H1 (cell line): Measurements from ENCODE around the gene GALNT18. TPM values are rescaled to one million over a fixed set of nuclear protein-coding genes. Genes with fewer than 3 reads are reported as not detected.

ENCODE experiments used
- CTCF ChIA-PET: fragments of 300-600 bp; sonication (Branson Sonifier 250); formaldehyde crosslinking; loops from one replicate; lab custom pipeline; 2021; ENCODE audit not compliant: partially characterized antibody; lab: Charles Lee
- POLR2A ChIA-PET: fragments of 300-600 bp; sonication (Branson Sonifier 250); formaldehyde crosslinking; loops from one replicate; lab custom pipeline; 2021; ENCODE audit warnings: inconsistent platforms; ENCODE audit not compliant: partially characterized antibody; lab: Charles Lee
- DNase-seq, 2 experiments: peaks; one replicate each; pipeline versions ENCODE4 v3.0.0 to v3.0.0-alpha.2; 2010 to 2022; ENCODE audit warnings: low spot score in 2 of 2, low read depth in 1 of 2, mixed read lengths in 1 of 2
- FAIRE-seq: peaks from 2 replicates; lab custom pipeline; 2011; peaks lifted over from hg19 to GRCh38; lab: Jason Lieb, UNC
- H2AFZ ChIP-seq: 2 replicates; pipeline ENCODE4 v1.8.1; 2012; ENCODE audit warnings: low read length, inconsistent platforms
- H2AK5ac ChIP-seq: 2 replicates; pipeline ENCODE4 v1.6.1; 2013; ENCODE audit warnings: low read depth, low read length
- H2BK120ac ChIP-seq: replicated peaks from 2 replicates; pipeline ENCODE3; 2013; ENCODE audit warnings: low read depth, low read length, inconsistent platforms
- H2BK12ac ChIP-seq: 2 replicates; pipeline ENCODE4 v1.6.1; 2013; ENCODE audit warnings: low read depth, low read length
- H2BK15ac ChIP-seq: 2 replicates; pipeline ENCODE4 v1.6.1; 2013; ENCODE audit warnings: low read length
- H2BK20ac ChIP-seq: 2 replicates; pipeline ENCODE4 v1.6.1; 2013; ENCODE audit warnings: low read length
- H2BK5ac ChIP-seq: 2 replicates; pipeline ENCODE4 v1.6.1; 2013; ENCODE audit warnings: low read depth, low read length
- H3K14ac ChIP-seq: 2 replicates; pipeline ENCODE4 v1.6.1; 2013; ENCODE audit warnings: inconsistent platforms; ENCODE audit not compliant: insufficient read length
- H3K18ac ChIP-seq: 2 replicates; pipeline ENCODE4 v1.6.1; 2013; ENCODE audit warnings: low read length; ENCODE audit errors: extremely low read depth
- H3K23ac ChIP-seq: 2 replicates; pipeline ENCODE4 v1.6.1; 2013; ENCODE audit warnings: inconsistent platforms; ENCODE audit not compliant: insufficient read length
- H3K23me2 ChIP-seq: 2 replicates; pipeline ENCODE4 v1.6.1; 2013; ENCODE audit warnings: low read depth, low read length
- H3K27ac ChIP-seq: 2 replicates; pipeline ENCODE4 v1.6.1; 2011; ENCODE audit warnings: low read depth, low read length, inconsistent platforms
- H3K27me3 ChIP-seq, 4 experiments: replicated peaks in 1 of 4; 1 replicate in 1 of 4; 2 replicates in 3 of 4; pipeline versions ENCODE4 v1.6.1 to v1.8.1; 2011 to 2013; ENCODE audit warnings: low read length in 3 of 4, mild to moderate bottlenecking in 3 of 4, inconsistent platforms in 2 of 4, mixed read lengths in 2 of 4, moderate library complexity in 1 of 4; ENCODE audit not compliant: control insufficient read depth in 3 of 4, insufficient read depth in 3 of 4; ENCODE audit errors: extremely low read depth in 1 of 4
- H3K36me3 ChIP-seq, 4 experiments: 2 replicates each; pipeline versions ENCODE4 v1.6.1 to v1.8.1; 2011 to 2013; ENCODE audit warnings: mild to moderate bottlenecking in 4 of 4, low read length in 3 of 4, moderate library complexity in 2 of 4, control low read depth in 1 of 4, inconsistent platforms in 1 of 4; ENCODE audit not compliant: insufficient read depth in 4 of 4, control insufficient read depth in 2 of 4
- H3K4ac ChIP-seq: replicated peaks from 2 replicates; pipeline ENCODE3; 2013; ENCODE audit warnings: low read length, low read depth, mixed read lengths, inconsistent platforms; ENCODE audit not compliant: insufficient read length
- H3K4me1 ChIP-seq, 4 experiments: replicated peaks in 1 of 4; 1 replicate in 1 of 4; 2 replicates in 3 of 4; pipeline versions ENCODE4 v1.6.1 to v1.8.1; 2011 to 2013; ENCODE audit warnings: low read length in 3 of 4, inconsistent platforms in 2 of 4, mixed read lengths in 1 of 4; ENCODE audit not compliant: insufficient read depth in 4 of 4, control insufficient read depth in 3 of 4
- H3K4me2 ChIP-seq, 2 experiments: 2 replicates each; pipeline versions ENCODE4 v1.6.1 to v1.8.1; 2011 to 2013; ENCODE audit warnings: low read depth in 2 of 2, low read length in 2 of 2, control low read depth in 1 of 2, inconsistent platforms in 1 of 2, mild to moderate bottlenecking in 1 of 2; ENCODE audit not compliant: insufficient read depth in 1 of 2
- H3K4me3 ChIP-seq, 4 experiments: fragments of 200-600, 300-600 bp in 1 of 4; sonication (generic), shearing (Covaris generic), sonication (Bioruptor Twin) in 1 of 4; 2 replicates each; pipeline versions ENCODE4 v1.5.1 to v1.8.1; 2011 to 2016; ENCODE audit warnings: low read length in 4 of 4, low read depth in 3 of 4, control low read depth in 2 of 4, inconsistent platforms in 2 of 4, mild to moderate bottlenecking in 2 of 4, mixed read lengths in 1 of 4, moderate library complexity in 1 of 4; ENCODE audit not compliant: insufficient read depth in 2 of 4; ENCODE audit errors: extremely low read depth in 1 of 4
- H3K56ac ChIP-seq: replicated peaks from 2 replicates; pipeline ENCODE3; 2013; ENCODE audit warnings: low read depth, mild to moderate bottlenecking, mixed read lengths, low read length, inconsistent platforms; ENCODE audit not compliant: insufficient read length
- H3K79me1 ChIP-seq: 2 replicates; pipeline ENCODE4 v1.6.1; 2013; ENCODE audit warnings: low read depth, low read length, control low read depth
- H3K79me2 ChIP-seq, 2 experiments: 2 replicates each; pipeline versions ENCODE4 v1.6.1 to v1.8.1; 2012 to 2013; ENCODE audit warnings: low read length in 2 of 2, mild to moderate bottlenecking in 2 of 2, inconsistent platforms in 1 of 2; ENCODE audit not compliant: insufficient read depth in 2 of 2, control insufficient read depth in 1 of 2
- H3K9ac ChIP-seq, 4 experiments: replicated peaks in 1 of 4; 1 replicate in 1 of 4; 2 replicates in 3 of 4; pipeline versions ENCODE4 v1.6.1 to v1.8.1; 2011 to 2013; ENCODE audit warnings: low read depth in 3 of 4, low read length in 3 of 4, control low read depth in 2 of 4, mild to moderate bottlenecking in 2 of 4, moderate library complexity in 2 of 4, inconsistent platforms in 1 of 4; ENCODE audit errors: extremely low read depth in 1 of 4
- H3K9me3 ChIP-seq, 2 experiments: 2 replicates each; pipeline versions ENCODE4 v1.6.1 to v1.8.1; 2012 to 2013; ENCODE audit warnings: mild to moderate bottlenecking in 2 of 2, moderate library complexity in 2 of 2, control low read depth in 1 of 2, inconsistent platforms in 1 of 2, low read depth in 1 of 2, low read length in 1 of 2, mixed read lengths in 1 of 2; ENCODE audit not compliant: insufficient read depth in 2 of 2
- H4K20me1 ChIP-seq, 2 experiments: replicated peaks in 1 of 2; 2 replicates each; pipeline versions ENCODE3 to v1.8.1; 2011 to 2013; ENCODE audit warnings: inconsistent platforms in 2 of 2, low read length in 2 of 2, mild to moderate bottlenecking in 1 of 2; ENCODE audit not compliant: insufficient read depth in 2 of 2, control insufficient read depth in 1 of 2
- H4K5ac ChIP-seq: 2 replicates; pipeline ENCODE4 v1.6.1; 2013; ENCODE audit warnings: low read length, low read depth, mixed read lengths, inconsistent platforms; ENCODE audit not compliant: insufficient read length
- H4K8ac ChIP-seq: 2 replicates; pipeline ENCODE4 v1.8.0; 2013; ENCODE audit warnings: mild to moderate bottlenecking, moderate library complexity, low read length, inconsistent platforms; ENCODE audit not compliant: insufficient read depth; ENCODE audit errors: extremely low read depth
- H4K91ac ChIP-seq: replicated peaks from 2 replicates; pipeline ENCODE3; 2013; ENCODE audit warnings: low read length, mixed read lengths, inconsistent platforms; ENCODE audit not compliant: insufficient read length
- CEBPB ChIP-seq: IDR thresholded peaks from 2 replicates; pipeline ENCODE4 v1.6.1; 2012; ENCODE audit warnings: low read depth, low read length
- CHD2 ChIP-seq: IDR thresholded peaks from 2 replicates; pipeline ENCODE4 v1.6.1; 2012; ENCODE audit warnings: low read length, improper control_type of control experiment
- CREB1 ChIP-seq: IDR thresholded peaks from 2 replicates; pipeline ENCODE4 v1.6.1; 2012; ENCODE audit warnings: inconsistent platforms
- GTF2F1 ChIP-seq: IDR thresholded peaks from 2 replicates; pipeline ENCODE4 v1.6.1; 2012; ENCODE audit warnings: low read depth, low read length, improper control_type of control experiment, borderline replicate concordance
- WGBS, 2 experiments: shearing (Covaris generic) in 1 of 2; methylation state at CpG; one replicate each; pipeline versions ENCODE4 v1.1.6 to v1.1.7; 2013 to 2015; ENCODE audit warnings: low lambda C conversion rate in 2 of 2, mixed read lengths in 2 of 2, inconsistent platforms in 1 of 2, low coverage in 1 of 2, missing lambda C conversion rate in 1 of 2; ENCODE audit not compliant: insufficient replicate concordance in 2 of 2, insufficient coverage in 1 of 2, insufficient read length in 1 of 2; ENCODE audit errors: extremely low coverage in 1 of 2, missing lambda C conversion rate in 1 of 2; 5-methylcytosine and 5-hydroxymethylcytosine counted together
- polyA plus RNA-seq, 7 experiments: library from polyadenylated mRNA; depleted of rRNA in 3 of 7; stranded (reverse) in 5 of 7; unstranded in 2 of 7; fragments of >200 nt in 5 of 7; fragments of 200-250 nt in 2 of 7; gene quantifications; 1 replicate in 5 of 7; 2 replicates in 1 of 7; 4 replicates in 1 of 7; pipeline versions ENCODE4 v1.2.1 to v1.2.3, GENCODE V29; 2011 to 2013; ENCODE audit warnings: missing spikeins in 2 of 7, mixed read lengths in 2 of 7
- total RNA-seq: library from RNA; stranded (reverse); fragmentation: NEBNext Ultra II Directional; extraction: Animal tissue kit (Norgen Biotek cat#: 25700); gene quantifications from 2 replicates; pipeline ENCODE4 v1.2.1, GENCODE V29; 2021

The GALNT18 gene
- total and polyA plus RNA-seq, 2 of the 8 experiments (the other 6 are each of a cell fraction or from before 2014, with no cell fraction given): 6.0 to 9.4 TPM

DNA sequence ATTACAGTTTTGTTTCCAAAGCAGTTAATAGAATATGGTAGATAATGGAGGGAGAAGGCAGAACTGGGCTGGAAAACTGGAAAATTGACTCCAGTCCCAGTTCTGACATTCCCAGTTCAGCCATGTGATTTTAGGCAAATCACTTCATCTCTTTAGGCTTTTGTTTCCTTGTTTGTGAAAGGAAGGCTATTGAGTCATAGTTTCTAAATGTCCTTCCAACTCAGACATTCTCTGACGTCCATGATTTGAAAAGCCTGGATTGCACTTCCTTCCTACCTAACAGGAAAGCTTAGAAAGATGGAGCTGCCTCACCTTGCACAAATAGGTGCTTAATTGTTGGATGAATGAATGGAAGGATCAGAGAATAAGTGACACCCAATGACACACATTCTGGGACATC, 19.8 kb upstream of the GALNT18 start:
- H3K4me3 ChIP-seq: no peak overlapping the region
- no peak overlapping the region for H2AFZ ChIP-seq
- no peaks in the 10 kb centered on the region; the same call in 1 of the 2 replicates for H3K23me2 ChIP-seq
- no peak overlapping the region for H3K9ac ChIP-seq
- H3K27ac ChIP-seq: no peak overlapping the region
- H3K9me3 ChIP-seq: peaks cover 0 to 4% of the 10 kb centered on the region in 2 experiments; a peak in 2 of 4 replicates
- H2BK5ac ChIP-seq: no peak overlapping the region
- CTCF ChIA-PET: interaction anchor here (0.8 to 1.1 kb wide), 3 partner anchors 12 to 146 kb away, joined by 3 read pairs; no protein-coding TSS in a partner anchor
- H4K20me1 ChIP-seq: no peaks in the 10 kb centered on the region
- H3K79me2 ChIP-seq: no peaks in the 10 kb centered on the region
- FAIRE-seq (no peak), DNase-seq (no peak)
- no peaks in the 10 kb centered on the region for H3K79me1 ChIP-seq
- 63% methylated on average over 1 of the region's 1 CpG; no CpG with 5 or more reads in 1 of the 2 experiments for WGBS, 2 experiments
- H3K27me3 ChIP-seq: no peaks in the 10 kb centered on the region; a peak in 1 of 7 replicates
- H2BK12ac ChIP-seq: no peak overlapping the region
- no peak overlapping the region for H4K91ac ChIP-seq
- H3K4ac ChIP-seq: no peak overlapping the region
- no peak overlapping the region for H3K18ac ChIP-seq
- no peak overlapping the region for H2AK5ac ChIP-seq
- H2BK20ac ChIP-seq: no peak overlapping the region
- H3K56ac ChIP-seq: no peak overlapping the region
- H3K14ac ChIP-seq: no peak overlapping the region
- no peak overlapping the region for H3K4me2 ChIP-seq
- H4K5ac ChIP-seq: no peak overlapping the region
- no peak overlapping the region for H4K8ac ChIP-seq
- no peak overlapping the region for H3K23ac ChIP-seq
- no peak overlapping the region for H2BK120ac ChIP-seq
- no peaks in the 10 kb centered on the region for H3K4me1 ChIP-seq
- H2BK15ac ChIP-seq: no peak overlapping the region
- POLR2A ChIA-PET: no interaction called here
- no peaks in the 10 kb centered on the region for H3K36me3 ChIP-seq
- TF ChIP-seq CREB1 (no peak), CEBPB (no peak), GTF2F1 (no peak), CHD2 (no peak)
